Measurements from ENCODE around the gene KCNIP1. TPM values are rescaled to one million over a fixed set of nuclear protein-coding genes. Genes with fewer than 3 reads are reported as not detected.

KCNIP1 gene
- total RNA-seq, 2 donors from 2014 or later: not detected

- H3K27ac Mint-ChIP-seq: no peak overlapping the region
Measured at GRCh38 chr5:170587808-170588207, 84.0 kb downstream of the KCNIP1 start.

GRCh38 chr5:170589643-170590042 lies 85.8 kb downstream of the KCNIP1 start:
- peaks cover 7% of the 10 kb centered on the region for H3K27me3 ChIP-seq (ENCODE audit: control insufficient read depth, insufficient read depth, low read length, poor library complexity, severe bottlenecking)
- H3K4me3 ChIP-seq (ENCODE audit: low read length): no peak overlapping the region
- Mint-ChIP-seq H3K9me3 (peaks cover 2% of the 10 kb centered on the region), H3K27me3 (ENCODE audit: insufficient read depth) (no peaks in the 10 kb centered on the region), H3K27ac (no peak overlapping the region), H3K4me1 (no peaks in the 10 kb centered on the region), H3K4me3 (no peak overlapping the region), H3K36me3 (ENCODE audit: low read depth) (no peaks in the 10 kb centered on the region)
- no peak for TF ChIP-seq CTCF (conservative IDR thresholded peaks at IDR 0.05)
- no peak overlapping the region for H3K27ac ChIP-seq (ENCODE audit: low read depth, low read length)
- no peaks in the 10 kb centered on the region for H3K9me3 ChIP-seq (ENCODE audit: control insufficient read depth, low read length)
- no peaks in the 10 kb centered on the region for H3K36me3 ChIP-seq (ENCODE audit: control insufficient read depth, insufficient read depth, low read length)
- no peak for DNase-seq
- 91 to 100% methylated on average over 4 to 6 of the region's 6 CpGs for WGBS, 2 experiments (ENCODE audit: insufficient coverage in 1 of 2, insufficient read length in 1 of 2)
- H3K4me1 ChIP-seq (ENCODE audit: control insufficient read depth, insufficient read depth, low read length): no peaks in the 10 kb centered on the region
- no peak overlapping the region for H3K9ac ChIP-seq (ENCODE audit: extremely low read depth, low read length, poor library complexity, severe bottlenecking)

More at GRCh38 chr5:170587808-170588207, 84.0 kb downstream of the KCNIP1 start:
- no peaks in the 10 kb centered on the region for H3K4me1 Mint-ChIP-seq
- H3K9me3 Mint-ChIP-seq: peaks cover 2% of the 10 kb centered on the region
- no peaks in the 10 kb centered on the region for H3K4me1 ChIP-seq (ENCODE audit: control insufficient read depth, insufficient read depth, low read length)
- peaks cover 7% of the 10 kb centered on the region for H3K27me3 ChIP-seq (ENCODE audit: control insufficient read depth, insufficient read depth, low read length, poor library complexity, severe bottlenecking)
- no peaks in the 10 kb centered on the region for H3K9me3 ChIP-seq (ENCODE audit: control insufficient read depth, low read length)
- no peaks in the 10 kb centered on the region for H3K36me3 Mint-ChIP-seq (ENCODE audit: low read depth)
- no peak overlapping the region for H3K27ac ChIP-seq (ENCODE audit: low read depth, low read length)
- no peak overlapping the region for H3K9ac ChIP-seq (ENCODE audit: extremely low read depth, low read length, poor library complexity, severe bottlenecking)
- no peaks in the 10 kb centered on the region for H3K36me3 ChIP-seq (ENCODE audit: control insufficient read depth, insufficient read depth, low read length)
- H3K4me3 Mint-ChIP-seq: no peak overlapping the region
- no peak overlapping the region for H3K4me3 ChIP-seq (ENCODE audit: low read length)
- H3K27me3 Mint-ChIP-seq (ENCODE audit: insufficient read depth): no peaks in the 10 kb centered on the region
- no peak for TF ChIP-seq CTCF (conservative IDR thresholded peaks at IDR 0.05)
- 44 to 50% methylated on average over 2 of the region's 2 CpGs for WGBS, 2 experiments (ENCODE audit: insufficient coverage in 1 of 2, insufficient read length in 1 of 2)
- no peak for DNase-seq

GRCh38 chr5:170590566-170590965 lies 86.7 kb downstream of the KCNIP1 start:
- Histone ChIP-seq H3K4me3 (ENCODE audit: low read length) (no peak overlapping the region), H3K27me3 (ENCODE audit: control insufficient read depth, insufficient read depth, low read length, poor library complexity, severe bottlenecking) (peaks cover 7% of the 10 kb centered on the region), H3K9ac (ENCODE audit: extremely low read depth, low read length, poor library complexity, severe bottlenecking) (no peak overlapping the region), H3K36me3 (ENCODE audit: control insufficient read depth, insufficient read depth, low read length) (no peaks in the 10 kb centered on the region), H3K9me3 (ENCODE audit: control insufficient read depth, low read length) (no peaks in the 10 kb centered on the region), H3K27ac (ENCODE audit: low read depth, low read length) (no peak overlapping the region), H3K4me1 (ENCODE audit: control insufficient read depth, insufficient read depth, low read length) (no peaks in the 10 kb centered on the region)
- H3K4me1 Mint-ChIP-seq: no peaks in the 10 kb centered on the region
- H3K36me3 Mint-ChIP-seq (ENCODE audit: low read depth): no peaks in the 10 kb centered on the region
- H3K27me3 Mint-ChIP-seq (ENCODE audit: insufficient read depth): no peaks in the 10 kb centered on the region
- TF ChIP-seq CTCF (conservative IDR thresholded peaks at IDR 0.05): no peak
- H3K9me3 Mint-ChIP-seq: peaks cover 2% of the 10 kb centered on the region
- no peak for DNase-seq
- H3K27ac Mint-ChIP-seq: no peak overlapping the region
- H3K4me3 Mint-ChIP-seq: no peak overlapping the region
- 63 to 100% methylated on average over 2 to 3 of the region's 3 CpGs for WGBS, 2 experiments (ENCODE audit: insufficient coverage in 1 of 2, insufficient read length in 1 of 2)
